Calu3 (cell line): ENCODE measurements around the gene YBX1. TPM values are rescaled to one million over a fixed set of nuclear protein-coding genes. Genes with fewer than 3 reads are reported as not detected.

Source experiments
- BruUV-seq: library from RNA; stranded (reverse); fragments of 400-500 nt; replicated peaks from 2 replicates; lab custom pipeline; 2021; lab: Mats Ljungman, UMichigan
- CTCF ChIA-PET: fragments of 300-600 bp; sonication (Branson Sonifier 250); formaldehyde crosslinking; loops from one replicate; lab custom pipeline; 2022; ENCODE audit warnings: antibody characterized with exemption; lab: Charles Lee
- DNase-seq: peaks from one replicate; pipeline ENCODE4 v3.0.0; 2022
- H3K27ac Mint-ChIP-seq: one replicate; pipeline ENCODE4 v1.8.0; 2022; ENCODE audit warnings: mixed read lengths; ENCODE audit not compliant: unreplicated experiment
- H3K27me3 Mint-ChIP-seq: one replicate; pipeline ENCODE4 v1.8.0; 2022; ENCODE audit warnings: mixed read lengths; ENCODE audit not compliant: unreplicated experiment
- H3K36me3 Mint-ChIP-seq: one replicate; pipeline ENCODE4 v1.8.0; 2022; ENCODE audit warnings: mild to moderate bottlenecking, moderate library complexity, mixed read lengths; ENCODE audit not compliant: insufficient read depth, unreplicated experiment
- H3K4me1 Mint-ChIP-seq: one replicate; pipeline ENCODE4 v1.8.0; 2022; ENCODE audit warnings: mild to moderate bottlenecking, low read depth, mixed read lengths; ENCODE audit not compliant: unreplicated experiment
- H3K4me3 Mint-ChIP-seq: one replicate; pipeline ENCODE4 v1.8.0; 2022; ENCODE audit warnings: mild to moderate bottlenecking, low read depth, moderate library complexity, mixed read lengths; ENCODE audit not compliant: unreplicated experiment
- H3K9me3 Mint-ChIP-seq: one replicate; pipeline ENCODE4 v1.8.0; 2022; ENCODE audit warnings: low read depth, mixed read lengths; ENCODE audit not compliant: unreplicated experiment
- intact Hi-C: fragments of 100-400 bp; cut with micrococcal nuclease; formaldehyde crosslinking; loops from one replicate; pipeline ENCODE4 v1.10.0; 2022; ENCODE audit not compliant: unreplicated experiment
- total RNA-seq: library from RNA; stranded (reverse); gene quantifications from 2 replicates; pipeline ENCODE4 v1.2.3, GENCODE V29; 2022
- TF ChIP-seq, protein P1 (sequence below): fragments of 200-600 bp; IDR thresholded peaks from one replicate; pipeline ENCODE4 v1.8.0; 2022; ENCODE audit warnings: antibody characterized with exemption; ENCODE audit not compliant: unreplicated experiment

YBX1 gene
- total RNA-seq, 1 experiment from 2014 or later = 937 TPM

DNA sequence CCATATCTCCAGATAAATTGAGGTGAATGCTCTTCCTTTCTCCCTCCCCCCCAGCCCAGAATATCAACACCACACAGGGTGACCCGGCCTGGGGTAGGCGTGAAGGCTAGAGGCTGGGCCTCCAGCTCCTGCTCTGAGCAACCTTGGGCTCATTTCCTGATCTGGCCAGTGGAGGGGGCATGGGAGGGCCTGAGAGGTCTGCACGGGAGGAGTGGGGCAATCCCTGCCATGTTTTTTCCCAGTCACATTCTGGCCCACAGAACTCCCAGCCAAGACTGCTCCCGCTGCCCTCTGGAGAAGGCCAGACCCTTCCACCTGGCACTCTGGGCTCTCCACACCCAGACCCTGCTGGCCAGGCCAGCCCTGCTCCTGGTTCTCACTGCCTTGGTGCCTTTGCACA is 53.9 kb downstream of the YBX1 start:
- H3K27me3 Mint-ChIP-seq = no peaks in the 10 kb centered on the region
- CTCF ChIA-PET = interaction anchor here (0.6 to 1.0 kb wide), 2 partner anchors 30 to 47 kb away, joined by 3 to 8 read pairs; partner anchors contain the start of genes C1orf50 and P3H1
- peak; percentile 58 for DNase-seq
- no TSS peak for BruUV-seq
- H3K36me3 Mint-ChIP-seq = no peaks in the 10 kb centered on the region
- TF ChIP-seq, protein P1, sequence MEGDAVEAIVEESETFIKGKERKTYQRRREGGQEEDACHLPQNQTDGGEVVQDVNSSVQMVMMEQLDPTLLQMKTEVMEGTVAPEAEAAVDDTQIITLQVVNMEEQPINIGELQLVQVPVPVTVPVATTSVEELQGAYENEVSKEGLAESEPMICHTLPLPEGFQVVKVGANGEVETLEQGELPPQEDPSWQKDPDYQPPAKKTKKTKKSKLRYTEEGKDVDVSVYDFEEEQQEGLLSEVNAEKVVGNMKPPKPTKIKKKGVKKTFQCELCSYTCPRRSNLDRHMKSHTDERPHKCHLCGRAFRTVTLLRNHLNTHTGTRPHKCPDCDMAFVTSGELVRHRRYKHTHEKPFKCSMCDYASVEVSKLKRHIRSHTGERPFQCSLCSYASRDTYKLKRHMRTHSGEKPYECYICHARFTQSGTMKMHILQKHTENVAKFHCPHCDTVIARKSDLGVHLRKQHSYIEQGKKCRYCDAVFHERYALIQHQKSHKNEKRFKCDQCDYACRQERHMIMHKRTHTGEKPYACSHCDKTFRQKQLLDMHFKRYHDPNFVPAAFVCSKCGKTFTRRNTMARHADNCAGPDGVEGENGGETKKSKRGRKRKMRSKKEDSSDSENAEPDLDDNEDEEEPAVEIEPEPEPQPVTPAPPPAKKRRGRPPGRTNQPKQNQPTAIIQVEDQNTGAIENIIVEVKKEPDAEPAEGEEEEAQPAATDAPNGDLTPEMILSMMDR = no peak
- intact Hi-C loops = no loop called here
- no peaks in the 10 kb centered on the region for H3K4me1 Mint-ChIP-seq
- H3K9me3 Mint-ChIP-seq = no peaks in the 10 kb centered on the region
- H3K27ac Mint-ChIP-seq = no peak overlapping the region
- no peak overlapping the region for H3K4me3 Mint-ChIP-seq

DNA sequence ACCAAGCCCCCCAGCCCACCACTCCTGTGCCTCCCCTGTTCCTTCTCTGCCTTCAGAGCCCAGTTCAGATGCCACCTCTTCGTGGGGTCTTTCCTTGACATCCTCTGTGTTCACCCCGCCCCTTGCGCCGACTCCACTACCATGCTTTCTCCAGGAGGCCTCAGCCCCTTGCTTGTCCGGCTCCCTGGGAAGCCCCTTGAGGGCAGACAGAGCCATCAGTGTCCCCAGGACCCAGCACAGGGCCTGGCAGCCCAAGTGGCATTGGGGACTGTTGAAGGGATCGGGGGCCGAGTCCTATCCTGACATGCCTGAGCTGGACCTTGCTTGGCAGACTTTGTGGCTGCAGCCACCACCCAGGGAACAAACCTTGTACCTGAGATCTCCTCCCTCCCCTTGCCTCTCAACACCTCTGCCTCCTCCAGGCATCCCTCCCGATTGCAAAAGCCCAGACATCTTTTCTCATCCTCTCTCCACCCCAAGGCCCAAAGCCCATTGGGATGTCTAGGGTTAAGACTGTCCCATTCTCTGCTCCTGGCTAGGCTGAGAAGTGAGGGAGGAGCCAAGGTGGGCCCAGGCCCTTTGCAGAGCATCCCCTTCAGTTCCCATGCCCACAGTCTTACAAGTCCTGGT is 54.5 kb downstream of the YBX1 start:
- no TSS peak for BruUV-seq

DNA sequence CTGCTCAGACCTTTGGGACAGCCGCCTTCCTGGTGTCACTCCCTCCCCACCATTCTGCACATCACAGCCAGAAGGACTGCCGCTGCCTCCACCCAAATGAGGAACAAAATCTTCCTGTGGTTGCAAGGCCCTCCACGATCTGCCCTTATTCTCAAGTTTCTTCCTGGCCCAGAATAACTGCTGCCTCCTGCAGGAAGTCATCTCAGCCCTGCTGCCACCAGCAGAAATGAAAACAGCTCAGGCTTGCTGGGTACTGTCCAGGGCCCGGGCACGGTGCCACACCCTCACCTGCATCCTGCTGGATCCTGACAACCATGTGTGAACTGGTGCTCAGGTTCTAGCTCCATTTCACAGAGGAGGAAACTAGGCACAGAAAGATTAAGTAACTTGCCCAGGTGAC is 55.0 kb downstream of the YBX1 start:
- no peak overlapping the region for H3K4me3 Mint-ChIP-seq
- H3K27me3 Mint-ChIP-seq = no peaks in the 10 kb centered on the region
- H3K36me3 Mint-ChIP-seq = no peaks in the 10 kb centered on the region
- no peaks in the 10 kb centered on the region for H3K4me1 Mint-ChIP-seq
- CTCF ChIA-PET = interaction anchor here (0.6 kb wide), 2 partner anchors 11 to 29 kb away, joined by 3 to 4 read pairs; no protein-coding TSS in a partner anchor
- H3K9me3 Mint-ChIP-seq = no peaks in the 10 kb centered on the region
- no peak overlapping the region for H3K27ac Mint-ChIP-seq
- no TSS peak for BruUV-seq
- intact Hi-C loops = no loop called here
- TF ChIP-seq, protein P1 = no peak
- peak; percentile 43 for DNase-seq

More for the DNA sequence above, 54.5 kb downstream of the YBX1 start:
- Mint-ChIP-seq H3K36me3 (no peaks in the 10 kb centered on the region), H3K4me3 (no peak overlapping the region), H3K9me3 (no peaks in the 10 kb centered on the region), H3K27me3 (no peaks in the 10 kb centered on the region), H3K4me1 (no peaks in the 10 kb centered on the region), H3K27ac (no peak overlapping the region)
- CTCF ChIA-PET = interaction anchor here (0.6 to 1.0 kb wide), 2 partner anchors 29 to 30 kb away, joined by 4 to 8 read pairs; partner anchors contain the start of genes C1orf50 and P3H1
- intact Hi-C loops = no loop called here
- TF ChIP-seq, protein P1 = no peak
- no peak for DNase-seq

DNA sequence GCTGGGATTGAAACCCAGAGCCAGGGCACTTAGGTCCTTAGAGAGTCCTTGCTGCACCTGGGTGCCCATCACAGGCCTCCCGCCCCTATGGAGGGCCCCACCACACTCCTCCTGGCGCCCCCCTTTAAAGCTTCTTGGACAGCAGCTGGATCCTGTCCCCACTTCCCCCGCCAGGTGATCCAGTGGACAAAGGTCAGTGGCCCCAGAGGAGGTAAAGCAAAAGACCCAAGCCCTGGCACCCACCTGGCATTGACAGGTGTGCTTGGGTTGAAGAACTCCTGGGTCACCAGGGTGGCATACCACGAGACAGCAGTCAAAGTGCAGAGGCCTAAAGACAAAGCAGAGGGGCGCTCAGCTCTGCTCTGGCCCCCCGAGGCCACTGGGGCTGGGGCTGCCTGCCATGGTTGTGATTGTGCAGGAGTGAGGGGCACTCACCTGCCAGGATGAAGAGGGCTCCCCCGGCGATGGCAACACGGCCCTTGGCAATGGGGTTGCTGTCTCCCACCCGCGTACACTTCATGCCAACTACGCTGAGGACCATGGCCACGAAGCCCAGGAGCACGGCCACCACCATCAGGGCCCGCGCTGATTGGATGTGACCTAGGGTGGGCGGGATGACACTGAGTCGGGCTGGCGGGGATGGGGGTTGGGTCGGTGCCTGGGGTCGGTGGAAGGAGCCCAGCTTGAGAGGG is 55.9 kb downstream of the YBX1 start:
- TF ChIP-seq, protein P1 = no peak
- Mint-ChIP-seq H3K4me3 (no peak overlapping the region), H3K27me3 (peaks cover 5% of the 10 kb centered on the region), H3K27ac (no peak overlapping the region), H3K4me1 (no peaks in the 10 kb centered on the region), H3K9me3 (no peaks in the 10 kb centered on the region), H3K36me3 (no peaks in the 10 kb centered on the region)
- no peak for DNase-seq
- CTCF ChIA-PET = interaction anchor here (0.6 to 0.7 kb wide), 2 partner anchors 10 to 577 kb away, joined by 3 read pairs; no protein-coding TSS in a partner anchor
- intact Hi-C loops = no loop called here
- no TSS peak for BruUV-seq
